HG02852 (cell line): ENCODE data around the gene DYNC1H1.

Source experiments
- ATAC-seq: cut with Tn5 transposase; IDR thresholded peaks from one replicate; pipeline ENCODE4 v1.9.1; 2021; ENCODE audit warnings: mild to moderate bottlenecking, moderate library complexity; ENCODE audit not compliant: unreplicated experiment

DYNC1H1 gene

DNA sequence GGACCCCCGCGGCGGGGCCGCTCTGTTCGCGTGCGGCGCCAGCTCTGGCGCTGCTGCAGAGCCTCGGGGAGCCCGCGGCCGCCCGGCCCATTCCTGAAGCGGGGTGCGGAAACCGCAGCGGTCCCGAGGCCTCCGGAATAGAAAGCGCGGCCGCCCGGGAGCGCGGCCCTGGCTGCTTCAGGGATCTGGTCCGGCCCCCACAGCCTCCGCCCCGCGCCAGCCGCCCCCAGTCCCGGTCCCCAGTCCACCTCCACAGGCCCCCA lies 122.3 kb downstream of the DYNC1H1 start:
- no peak for ATAC-seq

DNA sequence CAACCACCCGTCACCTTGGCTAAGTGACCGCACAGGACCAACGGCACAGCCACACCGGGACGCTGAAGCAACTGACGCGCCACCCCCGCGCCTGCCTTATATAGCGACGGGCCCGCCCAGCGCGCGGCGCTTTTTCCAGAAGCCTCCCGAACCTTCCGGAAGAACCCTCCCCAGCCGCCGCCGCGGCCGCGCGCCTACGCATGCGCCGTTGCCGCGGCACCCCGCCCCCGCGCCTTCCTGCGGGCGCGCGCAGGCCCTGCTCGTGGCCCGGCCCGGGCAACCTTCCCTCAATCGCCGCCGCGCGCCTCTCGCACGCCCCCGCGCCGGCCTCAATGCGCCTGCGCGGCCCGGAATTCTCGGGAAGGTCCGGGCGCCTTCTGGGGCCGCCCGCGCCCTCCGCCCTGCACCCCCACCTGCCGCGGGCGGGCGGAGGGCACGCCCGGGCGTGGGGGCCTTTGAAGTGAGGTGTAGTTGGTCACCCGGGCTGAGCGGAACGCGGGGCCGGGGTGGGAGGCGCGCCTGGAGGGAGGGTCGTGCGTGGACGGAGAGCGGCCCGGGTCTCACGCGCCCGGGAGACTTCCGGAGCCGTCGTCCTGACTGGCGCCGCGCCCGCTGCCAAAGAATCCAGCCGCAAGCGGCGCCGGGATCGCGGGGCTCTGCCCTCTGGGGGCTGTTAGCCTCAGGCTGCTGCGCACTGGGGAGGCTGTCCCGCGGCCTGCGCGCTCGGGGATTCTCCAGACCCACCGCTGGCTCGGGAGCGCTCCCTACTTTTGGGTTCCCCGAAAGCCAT lies 122.8 kb downstream of the DYNC1H1 start, which contains the start of gene HSP90AA1:
Gene HSP90AA1 (minus strand): TSS at position 73 of the 790 bp plus-strand sequence. CDS start 666 bp downstream, outside the sequence.
- ATAC-seq, result peak; percentile 72

DNA sequence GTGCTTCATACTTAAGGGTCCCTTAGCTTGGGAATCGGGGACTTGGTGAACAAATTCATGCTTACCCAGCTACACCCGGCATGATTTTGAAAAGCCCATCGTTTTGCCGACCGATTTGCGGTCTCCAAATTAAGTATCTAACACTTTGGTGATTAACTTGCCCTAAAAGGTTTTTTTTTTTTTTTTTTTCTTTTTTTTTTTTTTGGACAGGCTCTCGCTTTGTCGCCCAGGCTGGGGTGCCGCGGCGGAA lies 123.3 kb downstream of the DYNC1H1 start:
- ATAC-seq, result no peak

DNA sequence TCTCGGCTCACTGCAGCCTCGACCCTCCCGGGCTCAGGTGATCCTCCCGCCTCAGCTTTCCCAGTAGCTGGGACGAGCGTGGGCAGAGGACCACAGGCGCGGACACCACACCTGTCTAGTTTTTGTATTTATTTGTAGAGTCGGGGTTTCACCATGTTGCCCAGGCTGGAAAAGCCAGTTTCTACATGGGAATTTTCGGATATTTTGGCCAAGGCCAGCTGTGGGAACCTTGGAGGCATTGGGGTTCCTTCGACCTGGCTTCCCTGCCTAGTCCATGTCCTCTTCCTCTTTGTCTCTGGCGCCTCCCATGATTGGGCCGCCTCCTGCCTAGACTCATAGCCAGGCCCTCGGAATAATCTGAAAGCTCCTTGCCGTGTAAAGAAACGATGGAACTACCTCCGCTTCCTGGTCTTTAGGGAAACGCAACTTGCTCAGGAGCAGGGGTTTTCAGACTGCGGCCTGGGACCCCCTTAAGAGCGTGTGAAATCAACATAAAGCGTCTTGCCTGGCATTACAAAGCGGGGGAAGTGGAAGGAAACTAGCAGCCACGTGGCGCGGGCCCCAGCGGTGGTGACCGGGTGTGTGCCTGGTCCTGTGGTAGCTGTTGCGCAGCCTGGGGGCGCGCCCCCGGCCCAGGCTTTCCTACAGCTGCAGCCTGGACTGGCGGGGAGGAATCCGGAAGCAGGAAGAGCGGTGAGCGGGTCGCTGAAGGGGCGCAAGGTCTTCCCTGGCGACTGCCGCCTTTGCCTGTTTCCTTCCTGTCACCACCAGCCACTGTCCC lies 123.8 kb downstream of the DYNC1H1 start:
- ATAC-seq, result no peak

DNA sequence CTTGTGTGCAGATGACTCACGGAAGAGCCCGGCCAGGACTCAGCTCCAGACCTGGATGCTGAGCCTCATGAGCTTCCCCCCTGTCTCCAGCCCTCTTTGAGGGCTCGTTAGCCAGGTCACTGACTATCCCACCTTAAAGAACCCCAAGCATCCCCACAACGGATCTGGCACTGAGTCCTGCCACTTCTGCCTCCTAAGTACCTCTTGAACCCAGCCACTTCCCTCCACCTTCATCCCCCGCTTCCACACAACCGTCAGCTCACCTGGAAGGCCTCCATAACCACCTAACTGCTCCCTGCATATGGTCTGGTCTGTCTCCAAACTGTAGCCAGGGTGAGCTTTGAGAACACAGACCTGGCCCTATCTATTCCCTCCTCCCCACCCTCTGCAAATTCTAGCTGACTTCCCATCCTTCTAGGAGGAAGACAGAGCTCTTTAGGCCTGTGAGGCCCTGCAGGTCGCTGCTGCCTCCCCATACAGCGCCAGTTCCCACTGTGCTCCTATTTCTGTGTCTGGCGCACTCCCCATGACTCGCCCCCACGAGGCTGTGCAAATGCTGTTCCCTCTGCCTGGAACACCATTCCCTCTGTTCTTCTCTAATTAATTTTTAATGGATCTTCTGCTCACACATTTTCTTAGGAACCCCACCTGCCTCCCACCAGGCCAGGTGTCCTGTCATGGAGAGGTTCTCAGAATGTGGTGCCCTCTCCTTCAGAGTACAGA lies 125.4 kb downstream of the DYNC1H1 start:
- ATAC-seq, result no peak

DNA sequence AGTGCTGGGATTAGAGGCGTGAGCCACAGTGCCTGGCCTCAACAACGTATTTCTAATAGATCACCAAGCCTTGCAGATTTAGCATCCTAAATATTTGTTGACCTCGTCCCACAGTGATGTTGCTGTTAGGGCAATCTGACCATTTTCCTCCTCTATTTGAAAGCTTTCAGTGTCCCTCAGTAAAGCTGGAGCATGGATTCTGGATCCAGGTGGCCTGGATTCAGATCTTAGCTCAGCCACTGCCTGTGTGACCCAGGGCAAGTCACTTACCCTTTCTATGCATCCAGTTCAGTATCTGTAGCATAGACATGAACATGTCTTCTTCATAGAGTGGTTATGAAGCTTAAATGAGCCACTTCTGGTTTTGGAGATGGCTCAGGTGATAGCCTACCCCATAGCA lies 126.3 kb downstream of the DYNC1H1 start:
- no peak for ATAC-seq

DNA sequence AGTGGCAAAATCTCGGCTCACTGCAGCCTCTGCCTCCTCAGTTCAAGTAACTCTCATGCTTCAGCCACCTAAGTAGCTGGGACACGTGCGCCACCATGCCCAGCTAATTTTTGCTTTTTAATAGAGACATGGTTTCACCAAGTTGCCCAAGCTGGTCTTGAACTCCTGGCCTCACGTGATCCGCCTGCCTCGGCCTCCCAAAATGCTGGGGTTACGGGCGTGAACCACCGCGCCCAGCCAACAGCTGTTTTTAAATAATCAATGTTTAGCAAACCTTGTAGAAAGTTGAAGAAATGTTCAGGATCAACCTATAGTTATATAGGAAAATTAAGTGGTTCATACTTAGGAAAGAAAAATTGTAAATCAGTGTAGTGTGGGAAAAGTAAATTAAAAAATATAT lies 128.4 kb downstream of the DYNC1H1 start:
- no peak for ATAC-seq

DNA sequence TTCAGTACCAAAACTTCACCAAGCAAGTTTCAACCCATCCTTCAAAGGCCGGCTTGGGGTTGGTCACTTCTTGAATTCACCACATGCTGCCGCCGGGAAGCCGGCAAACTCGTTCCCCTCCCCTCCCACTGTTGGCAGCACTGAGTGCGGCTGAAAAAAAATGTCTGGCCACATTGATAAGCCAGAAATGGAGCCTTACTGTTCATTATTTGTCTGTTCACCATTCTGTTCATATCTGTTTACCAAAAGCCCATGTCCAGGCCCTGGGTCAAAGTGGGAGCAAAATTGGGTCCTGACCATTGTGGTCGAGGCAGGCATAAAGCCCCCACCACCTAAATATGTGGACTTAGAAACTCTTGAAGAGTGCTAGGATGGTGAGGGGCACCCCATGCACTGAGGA lies 129.7 kb downstream of the DYNC1H1 start:
- ATAC-seq, result no peak

DNA sequence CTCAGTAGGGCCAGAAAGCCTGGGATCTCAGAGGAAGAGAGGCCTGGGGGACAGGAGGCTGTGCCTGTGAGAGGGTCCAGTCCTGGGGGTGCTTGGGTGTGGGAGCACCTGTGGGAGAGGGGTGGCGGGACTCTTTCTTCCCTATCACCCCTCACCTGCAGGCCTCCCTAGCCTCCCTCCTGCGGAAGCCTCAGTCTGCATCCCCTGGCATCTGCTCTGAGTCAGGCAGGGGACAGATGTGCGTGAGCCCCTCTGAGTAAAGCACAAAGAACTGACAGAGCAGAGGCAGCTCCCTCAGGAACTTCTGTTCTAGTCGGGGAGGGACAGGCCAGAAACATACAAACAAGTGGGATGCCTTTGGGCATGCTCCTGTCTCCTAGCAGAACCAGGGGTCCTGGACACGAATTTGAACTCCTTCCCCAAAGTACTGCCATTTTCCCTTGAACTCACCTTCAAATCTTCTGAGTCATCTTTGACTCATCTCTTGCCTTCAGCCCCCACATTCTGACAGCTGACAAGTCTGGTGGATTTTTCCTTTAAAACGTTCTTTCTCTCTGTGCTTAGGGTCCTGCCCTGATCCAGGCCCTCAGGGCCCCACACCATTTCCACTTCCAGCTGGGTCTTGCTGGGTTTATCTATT lies 131.0 kb downstream of the DYNC1H1 start:
- no peak for ATAC-seq

DNA sequence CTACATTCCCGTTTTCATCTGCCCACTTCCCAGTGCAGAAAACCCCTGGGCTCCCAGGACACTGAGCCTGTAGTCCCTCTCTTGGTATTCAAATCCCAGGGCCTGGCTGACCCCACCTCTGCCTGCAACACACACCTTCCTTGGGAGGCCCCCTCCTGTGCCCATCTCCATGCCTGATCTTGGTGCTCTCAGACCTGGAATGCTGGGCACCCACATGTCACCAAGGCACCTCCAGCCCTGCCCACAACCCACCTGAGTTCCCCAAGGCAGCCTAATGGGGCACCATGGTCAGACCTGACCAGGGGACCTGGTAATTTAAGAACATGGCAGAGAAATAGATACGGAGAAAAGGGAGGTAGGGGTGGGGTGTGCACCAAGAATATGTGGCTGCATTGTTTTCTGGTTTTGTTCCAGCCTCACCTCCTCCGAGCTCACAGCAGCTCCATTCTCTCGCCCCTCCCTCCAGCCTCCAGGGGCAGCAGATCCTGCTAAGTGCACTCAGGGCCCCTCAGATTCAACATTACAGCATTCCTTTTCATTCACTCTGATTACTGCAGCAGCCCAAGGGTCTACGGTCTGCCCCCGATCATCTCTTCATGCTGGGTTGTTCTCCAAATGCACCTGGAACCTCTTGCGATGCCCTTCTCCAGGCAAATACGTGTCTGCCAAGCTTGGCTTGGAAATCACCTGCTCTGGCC lies 131.6 kb downstream of the DYNC1H1 start:
- ATAC-seq, result no peak

DNA sequence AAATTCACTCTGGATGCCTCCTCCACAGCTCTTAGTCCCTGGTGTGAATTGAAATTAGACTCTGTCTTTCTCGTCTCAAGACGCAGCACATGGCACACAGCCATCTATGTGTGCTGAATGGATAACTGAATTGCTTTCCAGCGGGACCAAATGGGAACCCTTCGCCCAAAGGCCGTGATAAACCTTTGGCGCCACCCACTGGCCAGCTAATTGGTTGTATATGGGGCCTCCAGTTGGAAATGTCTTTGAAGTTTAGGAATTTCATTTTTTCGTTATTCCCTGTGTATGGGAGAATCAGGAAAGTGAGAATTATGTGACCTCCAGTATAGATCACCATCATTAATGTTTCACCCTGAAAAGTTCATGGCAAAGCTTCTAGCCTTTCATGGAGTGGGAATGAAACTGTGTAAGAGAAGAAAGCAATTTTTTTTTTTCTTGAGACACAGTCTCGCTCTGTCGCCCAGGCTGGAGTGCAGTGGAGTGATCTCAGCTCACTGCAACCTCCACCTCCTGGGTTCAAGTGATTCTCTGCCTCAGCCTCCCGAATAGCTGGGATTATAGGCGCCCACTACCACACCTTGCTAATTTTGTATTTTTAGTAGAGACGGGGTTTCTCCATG lies 132.3 kb downstream of the DYNC1H1 start:
- ATAC-seq, result no peak

DNA sequence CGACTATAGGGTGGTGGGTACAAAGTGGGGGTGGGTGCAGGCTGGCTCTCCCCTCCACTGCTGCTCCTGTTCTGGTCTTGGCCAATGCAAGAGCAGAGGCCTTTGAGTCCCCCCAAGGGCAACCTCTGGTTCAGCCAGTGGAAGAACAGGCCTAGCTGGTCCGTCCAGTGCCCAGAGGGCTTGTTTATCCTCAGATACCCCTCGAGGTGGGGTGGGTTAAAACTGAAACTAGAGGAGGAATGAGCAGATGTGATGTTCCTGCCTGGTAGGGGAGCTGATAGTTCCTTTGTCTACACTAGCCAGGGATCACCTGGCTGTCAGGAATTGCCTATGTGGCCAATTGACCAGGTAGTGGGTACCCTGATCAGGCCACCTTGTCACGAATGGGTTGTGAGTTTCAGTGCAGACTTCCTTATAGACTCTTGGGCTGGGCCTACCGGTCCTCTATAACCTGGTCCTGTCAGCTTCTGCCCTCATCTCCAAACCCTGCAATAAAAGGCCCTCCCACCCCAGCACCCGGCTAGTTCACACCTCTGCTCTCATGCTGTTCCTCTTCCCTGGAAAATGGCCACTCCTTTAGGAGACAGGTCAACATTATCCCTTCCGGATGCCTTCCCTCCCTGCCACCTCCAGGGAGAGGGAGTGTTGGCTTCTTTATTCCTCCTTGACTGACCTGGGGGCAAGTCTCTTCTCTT lies 133.2 kb downstream of the DYNC1H1 start:
- no peak for ATAC-seq

DNA sequence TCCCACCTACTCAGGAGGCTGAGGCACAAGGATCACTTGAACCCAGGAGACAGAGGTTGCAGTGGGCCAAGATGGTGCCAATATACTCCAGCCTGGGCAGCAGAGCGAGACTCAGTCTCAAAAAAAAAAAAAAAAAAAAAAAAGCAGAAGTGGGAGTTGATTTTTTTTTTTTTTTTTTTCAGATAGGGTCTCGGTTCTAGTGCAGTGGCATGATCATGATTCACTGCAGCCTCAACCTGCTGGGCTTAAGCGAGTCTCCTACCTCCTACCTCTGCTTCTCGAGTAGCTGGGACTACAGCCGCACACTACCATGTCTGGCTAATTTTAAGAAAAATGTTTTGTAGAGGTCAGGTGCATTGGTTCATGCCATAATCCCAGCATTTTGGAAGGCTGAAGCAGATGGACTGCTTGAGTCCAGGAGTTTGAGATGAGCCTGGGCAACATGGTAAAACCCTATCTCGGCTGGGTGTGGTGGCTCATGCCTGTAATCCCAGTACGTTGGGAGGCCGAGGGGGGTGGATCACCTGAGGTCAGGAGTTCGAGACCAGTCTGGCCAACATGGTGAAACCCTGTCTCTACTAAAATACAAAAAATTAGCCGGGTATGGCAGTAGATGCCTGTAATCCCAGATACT lies 138.8 kb downstream of the DYNC1H1 start:
- no peak for ATAC-seq

DNA sequence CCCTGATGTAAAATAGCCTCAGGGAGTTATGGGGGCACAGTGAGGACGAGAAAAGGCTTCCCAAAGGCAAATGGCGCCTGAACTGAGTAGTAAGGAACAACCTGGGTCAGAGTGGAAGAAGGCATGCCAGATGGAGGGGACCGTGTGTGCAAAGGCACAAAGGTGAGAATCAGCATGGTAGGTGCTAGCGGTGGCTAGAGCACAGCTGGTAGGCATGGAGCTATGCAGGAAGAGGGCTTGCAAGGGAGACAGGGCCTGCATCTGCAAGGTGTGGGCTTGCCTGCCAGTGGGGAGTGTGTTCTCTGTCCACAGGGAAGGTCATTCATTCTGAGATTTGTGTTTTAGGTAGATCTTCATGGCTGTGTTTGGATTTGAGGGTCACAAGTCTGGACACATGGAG lies 141.0 kb downstream of the DYNC1H1 start:
- no peak for ATAC-seq
